SK-MEL-5 (cell line): Measurements from ENCODE around the gene SNX18. TPM values are rescaled to one million over a fixed set of nuclear protein-coding genes. Genes with fewer than 3 reads are reported as not detected.
"Not testable (repeated sequence)": the region's sequence is repeated elsewhere in the genome, so short reads cannot be mapped to it uniquely, and the experiment has no call there.

Experiments used
- DNase-seq: peaks from one replicate; pipeline ENCODE4 v3.0.0-alpha.2; 2016; ENCODE audit warnings: low read depth, low spot score
- in situ Hi-C: cut with HindIII; loops from 2 replicates; pipeline ENCODE4 v1.10.0; 2016; ENCODE audit warnings: low sequenced_read_pairs, high pct_unique_total_duplicates, low pct_unique_long_range_greater_than_20kb
- polyA plus RNA-seq, 2 experiments: library from polyadenylated mRNA; depleted of rRNA; stranded (reverse); fragments of >200 nt; gene quantifications; 2 replicates each; pipeline ENCODE4 v1.2.3, GENCODE V29; 2015
- total RNA-seq: library from RNA; depleted of rRNA; stranded (reverse); fragments of >200 nt; shearing (Covaris generic); gene quantifications from 2 replicates; pipeline ENCODE4 v1.2.3, GENCODE V29; 2014; rRNA removed

The SNX18 gene, protein sequence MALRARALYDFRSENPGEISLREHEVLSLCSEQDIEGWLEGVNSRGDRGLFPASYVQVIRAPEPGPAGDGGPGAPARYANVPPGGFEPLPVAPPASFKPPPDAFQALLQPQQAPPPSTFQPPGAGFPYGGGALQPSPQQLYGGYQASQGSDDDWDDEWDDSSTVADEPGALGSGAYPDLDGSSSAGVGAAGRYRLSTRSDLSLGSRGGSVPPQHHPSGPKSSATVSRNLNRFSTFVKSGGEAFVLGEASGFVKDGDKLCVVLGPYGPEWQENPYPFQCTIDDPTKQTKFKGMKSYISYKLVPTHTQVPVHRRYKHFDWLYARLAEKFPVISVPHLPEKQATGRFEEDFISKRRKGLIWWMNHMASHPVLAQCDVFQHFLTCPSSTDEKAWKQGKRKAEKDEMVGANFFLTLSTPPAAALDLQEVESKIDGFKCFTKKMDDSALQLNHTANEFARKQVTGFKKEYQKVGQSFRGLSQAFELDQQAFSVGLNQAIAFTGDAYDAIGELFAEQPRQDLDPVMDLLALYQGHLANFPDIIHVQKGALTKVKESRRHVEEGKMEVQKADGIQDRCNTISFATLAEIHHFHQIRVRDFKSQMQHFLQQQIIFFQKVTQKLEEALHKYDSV
- total RNA-seq, result 43.1 and 44.7 TPM in 2 replicates
- polyA plus RNA-seq (2015; cell fraction: cytosol; rRNA removed), result 41.7 and 54.9 TPM in 2 replicates
- polyA plus RNA-seq (2015; cell fraction: nucleus; rRNA removed), result 15.0 and 16.9 TPM in 2 replicates

DNA sequence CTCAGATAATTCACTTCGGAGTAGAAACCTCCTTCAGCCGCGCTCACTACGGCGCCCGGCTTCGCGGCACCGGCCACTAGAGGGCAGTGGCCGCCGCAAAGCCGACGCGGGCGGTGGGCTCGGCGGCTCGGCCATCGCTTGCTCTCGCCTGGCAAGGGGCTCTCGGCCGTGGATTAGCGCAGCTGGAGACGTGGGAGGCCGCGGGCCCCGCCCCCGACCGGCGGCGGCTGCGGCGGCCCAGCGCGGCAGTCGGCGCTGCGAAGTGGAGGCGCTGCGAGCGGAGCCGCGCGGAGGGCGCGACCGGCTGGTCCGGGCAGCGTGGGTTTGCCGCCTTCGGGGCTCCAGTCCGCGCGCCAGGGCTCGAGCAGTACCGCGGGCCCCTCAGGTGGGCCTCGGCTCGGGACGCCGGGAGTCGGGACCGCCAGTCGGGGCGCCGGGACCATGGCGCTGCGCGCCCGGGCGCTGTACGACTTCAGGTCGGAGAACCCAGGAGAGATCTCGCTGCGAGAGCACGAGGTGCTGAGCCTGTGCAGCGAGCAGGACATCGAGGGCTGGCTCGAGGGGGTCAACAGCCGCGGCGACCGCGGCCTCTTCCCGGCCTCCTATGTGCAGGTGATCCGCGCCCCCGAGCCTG is at the start of gene SNX18:
Gene SNX18 (plus strand): TSS at position 248 of the 634 bp plus-strand sequence. CDS start 194 bp downstream, at position 442.
- in situ Hi-C loops, result no loop called here
- peak; percentile 91 for DNase-seq

GRCh38 chr5:54469622-54470021 is 47.9 kb upstream of the SNX18 start:
- no peak for DNase-seq
- in situ Hi-C loops, result no loop called here

GRCh38 chr5:54470128-54470527 is 47.4 kb upstream of the SNX18 start:
- DNase-seq, result no peak
- in situ Hi-C loops, result no loop called here

DNA sequence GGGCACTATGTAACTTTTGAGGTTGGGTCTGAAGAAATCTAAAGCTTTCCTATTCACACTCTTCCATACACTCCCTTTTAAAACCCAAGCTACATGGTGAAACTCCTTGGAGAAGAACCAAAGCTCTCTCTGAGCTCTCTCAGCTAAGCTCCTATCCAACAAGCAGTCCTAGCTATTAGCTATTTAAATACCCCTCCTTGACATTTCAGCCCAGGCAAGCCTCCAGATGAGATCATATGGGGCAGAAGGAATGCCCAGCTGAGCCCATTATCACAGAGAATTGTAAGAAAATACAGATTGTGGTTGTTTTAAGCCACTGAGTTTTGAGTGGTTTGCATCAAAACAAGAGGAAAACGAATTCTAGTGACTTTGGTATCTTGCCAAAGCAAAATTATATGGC is 46.9 kb upstream of the SNX18 start:
- in situ Hi-C loops, result no loop called here
- DNase-seq, result no peak

DNA sequence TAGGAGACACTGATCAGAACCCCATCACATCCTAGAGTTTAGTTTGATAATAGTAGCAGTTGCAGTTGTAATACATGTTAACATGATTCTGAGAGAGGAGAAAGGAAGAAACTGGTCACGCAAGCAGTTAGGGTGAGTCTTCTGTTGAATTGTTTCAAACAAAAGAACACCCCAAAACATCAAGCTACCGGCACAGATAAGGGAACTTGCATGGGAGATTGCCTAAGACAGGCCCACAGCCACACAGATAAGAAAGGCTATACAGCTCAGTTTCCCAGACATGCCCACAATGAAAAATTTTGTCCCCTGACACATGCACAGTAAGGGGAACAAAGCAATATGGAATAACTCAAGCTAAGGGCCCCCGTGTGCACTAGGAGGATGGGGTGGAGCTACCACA is 46.2 kb upstream of the SNX18 start:
- DNase-seq, result no peak
- in situ Hi-C loops, result no loop called here

DNA sequence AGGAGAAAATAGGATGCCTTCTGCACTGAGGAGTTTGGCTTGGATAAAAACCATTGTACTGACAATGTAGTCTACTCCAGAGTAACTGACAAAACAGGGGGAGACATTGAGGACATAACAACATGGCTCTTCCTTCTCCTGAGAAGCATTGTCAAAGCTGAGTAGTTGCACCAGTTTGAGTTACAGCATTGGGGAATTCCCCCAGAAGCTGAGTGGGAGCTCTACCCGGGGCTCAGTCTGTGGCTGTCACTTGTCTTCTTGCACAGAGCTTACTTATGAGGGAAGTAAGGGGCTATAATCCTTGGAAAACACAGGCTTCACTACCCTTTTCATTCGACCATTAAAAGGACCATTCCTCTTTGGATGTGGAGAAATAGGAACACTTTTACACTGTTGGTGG is 40.9 kb upstream of the SNX18 start:
- in situ Hi-C loops, result no loop called here
- no peak for DNase-seq

GRCh38 chr5:54477941-54478478 is 39.5 kb upstream of the SNX18 start:
- DNase-seq, result no peak
- in situ Hi-C loops, result no loop called here

GRCh38 chr5:54480296-54480695 is 37.3 kb upstream of the SNX18 start:
- in situ Hi-C loops, result no loop called here
- no peak for DNase-seq

GRCh38 chr5:54484219-54484894 is 33.2 kb upstream of the SNX18 start:
- in situ Hi-C loops, result no loop called here

GRCh38 chr5:54485659-54486058 is 31.9 kb upstream of the SNX18 start:
- in situ Hi-C loops, DNase-seq: not testable (repeated sequence)

More at GRCh38 chr5:54484219-54484894, 33.2 kb upstream of the SNX18 start:
- no peak for DNase-seq

DNA sequence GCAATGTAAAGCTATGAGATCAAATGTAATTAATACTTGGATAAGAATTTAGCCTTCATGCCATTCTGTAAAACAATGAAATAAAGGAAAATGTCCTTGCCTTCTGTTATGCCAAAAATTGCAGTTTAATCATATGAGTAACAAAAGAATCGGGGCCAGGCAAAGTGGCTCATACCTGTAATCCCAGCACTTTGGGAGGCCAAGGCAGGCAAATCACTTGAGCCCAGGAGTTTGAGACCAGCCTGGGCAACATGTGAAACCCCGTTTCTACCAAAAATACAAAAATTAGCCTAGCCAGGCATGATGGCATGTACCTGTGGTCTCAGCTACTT is 27.9 kb upstream of the SNX18 start:
- in situ Hi-C loops, DNase-seq: not testable (repeated sequence)

- in situ Hi-C loops, result no loop called here
These were observed 26.2 kb upstream of the SNX18 start for GRCh38 chr5:54491326-54491725.

DNA sequence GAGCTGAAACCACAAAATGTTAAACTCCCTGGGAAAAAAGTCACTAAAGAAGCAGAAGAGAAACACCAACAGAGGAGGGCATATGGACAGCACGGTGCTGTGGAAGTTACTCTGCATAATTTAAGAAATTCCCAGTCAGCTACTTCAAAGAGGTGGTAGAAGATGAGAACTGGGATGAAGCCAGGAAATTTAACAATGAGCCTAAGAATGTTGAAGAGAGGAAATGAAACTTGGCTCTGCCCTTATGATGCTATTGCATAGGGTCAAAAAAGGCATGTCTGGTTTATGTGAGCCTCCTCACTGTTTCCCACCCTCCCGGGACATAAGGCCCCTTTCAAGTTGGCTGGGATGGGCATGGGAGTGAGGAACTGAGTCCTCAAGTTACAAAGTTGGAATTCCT is 25.4 kb upstream of the SNX18 start:
- in situ Hi-C loops, result no loop called here
- peak; percentile 55 for DNase-seq

More at GRCh38 chr5:54491326-54491725, 26.2 kb upstream of the SNX18 start:
- DNase-seq, result no peak

DNA sequence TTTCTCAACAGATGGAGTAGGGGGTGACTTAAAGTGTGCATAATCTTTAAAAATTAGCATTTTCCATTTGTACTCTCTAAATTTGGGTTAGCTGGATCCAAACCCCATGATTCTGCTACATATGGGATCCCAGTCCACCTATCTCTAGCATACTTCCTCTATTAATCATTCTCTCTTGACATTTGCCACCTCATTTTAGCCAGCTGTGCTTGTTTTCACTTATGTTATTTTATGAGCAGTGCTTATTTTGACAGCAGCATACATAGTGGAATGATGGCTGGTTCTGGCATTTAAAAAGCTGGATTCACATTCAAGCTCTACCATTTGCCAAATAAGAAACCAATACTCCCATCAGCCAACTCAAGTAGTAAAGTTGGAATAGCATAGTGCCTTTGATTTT is 22.5 kb upstream of the SNX18 start:
- DNase-seq, result no peak
- in situ Hi-C loops, result no loop called here

- in situ Hi-C loops, result no loop called here
- peak; percentile 76 for DNase-seq
These were observed 3.3 kb upstream of the SNX18 start for GRCh38 chr5:54514291-54514690.

DNA sequence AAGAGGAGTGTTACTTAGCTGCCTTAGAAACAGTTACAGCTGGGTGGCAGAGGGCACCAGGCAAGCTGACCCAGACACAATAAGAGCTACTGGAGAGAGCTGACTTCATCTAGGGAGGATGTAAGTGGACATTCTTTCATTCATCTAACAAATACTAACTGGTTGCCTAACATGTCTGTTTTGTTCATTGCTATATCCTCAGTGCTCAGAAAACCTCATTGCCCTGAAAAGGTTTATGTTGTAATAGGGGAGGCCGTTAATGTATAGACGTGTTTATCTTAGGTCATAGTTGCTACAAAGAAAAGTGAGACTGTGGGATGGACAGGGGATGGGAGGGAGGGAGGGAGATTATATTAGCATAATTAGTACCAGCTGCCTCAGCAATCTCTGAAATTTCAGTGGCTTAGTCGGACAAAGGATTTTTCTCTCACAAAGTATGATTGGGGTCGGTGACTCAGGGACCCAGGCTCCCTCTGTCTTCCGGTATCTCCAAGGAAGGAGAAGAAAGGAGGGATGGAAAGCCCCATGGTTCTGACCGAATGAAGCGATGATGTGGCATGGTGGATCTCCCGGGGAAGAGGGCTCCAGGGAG is 2.6 kb upstream of the SNX18 start:
- in situ Hi-C loops, result no loop called here
- no peak for DNase-seq

GRCh38 chr5:54515634-54516033 is 1.9 kb upstream of the SNX18 start:
- no peak for DNase-seq
- in situ Hi-C loops, result no loop called here
